ENCODE data around the gene RSPO3. TPM values are rescaled to one million over a fixed set of nuclear protein-coding genes. Genes with fewer than 3 reads are reported as not detected.

Gene RSPO3
- total and polyA plus RNA-seq, 2 donors (not counting 1 experiment from before 2014, with no cell fraction given): 0.85 to 12.4 TPM

DNA sequence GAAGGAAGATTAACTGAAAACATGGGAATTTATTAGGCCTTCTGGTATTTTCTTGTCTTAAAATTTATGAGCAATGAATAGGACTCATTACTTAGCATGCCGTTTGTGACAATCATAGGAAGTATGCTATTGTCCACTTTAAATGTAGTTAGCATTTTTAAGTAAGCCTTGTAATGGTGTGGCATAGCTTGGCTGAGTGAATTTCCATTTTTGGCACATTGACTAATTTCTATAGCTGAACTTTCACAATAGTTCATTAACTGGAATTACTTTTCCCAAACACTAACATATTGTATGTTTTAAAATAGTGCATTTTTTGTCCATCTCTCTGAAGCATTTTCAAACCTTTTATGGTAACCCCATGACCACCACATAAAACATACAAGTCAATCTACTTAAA, 15.7 kb downstream of the RSPO3 start:
- Histone ChIP-seq H3K27ac (ENCODE audit: insufficient read depth, low read length) (no peak overlapping the region), H3K27me3 (ENCODE audit: control insufficient read depth, insufficient read depth, low read length) (peaks cover 2% of the 10 kb centered on the region), H3K9ac (ENCODE audit: insufficient read depth, low read length) (no peak overlapping the region), H3K4me3 (replicated peaks in 1 of 4; ENCODE audit: control extremely low read depth in 1 of 4, insufficient read depth in 1 of 4, low read depth in 3 of 4, low read length in 4 of 4) (no peak overlapping the region), H3K36me3 (ENCODE audit: control insufficient read depth, insufficient read depth, low read length) (no peaks in the 10 kb centered on the region), H2AFZ (ENCODE audit: low read length) (no peak overlapping the region), H3K4me2 (ENCODE audit: extremely low read depth, insufficient read depth, low read length) (no peak overlapping the region), H3K4me1 (ENCODE audit: control insufficient read depth, extremely low read depth, insufficient read depth, low read length) (no peaks in the 10 kb centered on the region), H3K9me3 (ENCODE audit: control insufficient read depth, insufficient read depth, low read depth, low read length) (no peaks in the 10 kb centered on the region), H3K79me2 (ENCODE audit: control insufficient read depth, insufficient read depth, low read length) (no peaks in the 10 kb centered on the region), H4K20me1 (ENCODE audit: control insufficient read depth, extremely low read depth, insufficient read depth, low read length) (no peaks in the 10 kb centered on the region)
- TF ChIP-seq, protein P1, sequence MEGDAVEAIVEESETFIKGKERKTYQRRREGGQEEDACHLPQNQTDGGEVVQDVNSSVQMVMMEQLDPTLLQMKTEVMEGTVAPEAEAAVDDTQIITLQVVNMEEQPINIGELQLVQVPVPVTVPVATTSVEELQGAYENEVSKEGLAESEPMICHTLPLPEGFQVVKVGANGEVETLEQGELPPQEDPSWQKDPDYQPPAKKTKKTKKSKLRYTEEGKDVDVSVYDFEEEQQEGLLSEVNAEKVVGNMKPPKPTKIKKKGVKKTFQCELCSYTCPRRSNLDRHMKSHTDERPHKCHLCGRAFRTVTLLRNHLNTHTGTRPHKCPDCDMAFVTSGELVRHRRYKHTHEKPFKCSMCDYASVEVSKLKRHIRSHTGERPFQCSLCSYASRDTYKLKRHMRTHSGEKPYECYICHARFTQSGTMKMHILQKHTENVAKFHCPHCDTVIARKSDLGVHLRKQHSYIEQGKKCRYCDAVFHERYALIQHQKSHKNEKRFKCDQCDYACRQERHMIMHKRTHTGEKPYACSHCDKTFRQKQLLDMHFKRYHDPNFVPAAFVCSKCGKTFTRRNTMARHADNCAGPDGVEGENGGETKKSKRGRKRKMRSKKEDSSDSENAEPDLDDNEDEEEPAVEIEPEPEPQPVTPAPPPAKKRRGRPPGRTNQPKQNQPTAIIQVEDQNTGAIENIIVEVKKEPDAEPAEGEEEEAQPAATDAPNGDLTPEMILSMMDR (conservative IDR thresholded peaks at IDR 0.05 in 1 of 2, IDR thresholded peaks at IDR 0.05 in 1 of 2; ENCODE audit: low read depth in 1 of 2, low read length in 2 of 2): no peak
- TF ChIP-seq EZH2 (IDR thresholded peaks at IDR 0.05; ENCODE audit: low read length, missing control alignments): no peak
- DNase-seq (ENCODE audit: low read depth in 2 of 2): no peak

DNA sequence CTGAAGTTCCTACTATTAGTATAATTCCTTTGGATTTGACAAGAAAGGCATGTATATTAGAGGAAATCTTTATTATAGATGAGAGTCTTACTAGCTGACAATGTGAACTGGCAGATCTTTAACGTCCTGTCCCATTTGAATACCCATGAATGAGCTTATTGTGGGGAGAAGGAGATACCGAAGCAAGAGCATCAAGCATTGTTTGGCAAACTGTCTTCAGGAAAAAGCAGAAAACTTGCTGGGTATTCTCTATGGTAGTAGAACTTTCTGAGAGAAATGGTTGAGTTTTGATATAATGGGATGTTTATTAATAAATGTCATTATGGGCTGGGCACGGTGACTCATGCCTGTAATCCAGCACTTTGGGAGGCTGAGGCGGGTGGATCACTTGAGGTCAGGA, 18.3 kb downstream of the RSPO3 start:
- TF ChIP-seq, protein P1 (conservative IDR thresholded peaks at IDR 0.05 in 1 of 2, IDR thresholded peaks at IDR 0.05 in 1 of 2; ENCODE audit: low read depth in 1 of 2, low read length in 2 of 2): no peak
- no peak for TF ChIP-seq EZH2 (IDR thresholded peaks at IDR 0.05; ENCODE audit: low read length, missing control alignments)
- H3K4me3 ChIP-seq (replicated peaks in 1 of 4; ENCODE audit: control extremely low read depth in 1 of 4, insufficient read depth in 1 of 4, low read depth in 3 of 4, low read length in 4 of 4): no peak overlapping the region
- no peak for DNase-seq (ENCODE audit: low read depth in 2 of 2)
- no peaks in the 10 kb centered on the region for H4K20me1 ChIP-seq (ENCODE audit: control insufficient read depth, extremely low read depth, insufficient read depth, low read length)
- no peaks in the 10 kb centered on the region for H3K4me1 ChIP-seq (ENCODE audit: control insufficient read depth, extremely low read depth, insufficient read depth, low read length)
- H3K9me3 ChIP-seq (ENCODE audit: control insufficient read depth, insufficient read depth, low read depth, low read length): no peaks in the 10 kb centered on the region
- no peak overlapping the region for H3K9ac ChIP-seq (ENCODE audit: insufficient read depth, low read length)
- H3K36me3 ChIP-seq (ENCODE audit: control insufficient read depth, insufficient read depth, low read length): no peaks in the 10 kb centered on the region
- H3K27me3 ChIP-seq (ENCODE audit: control insufficient read depth, insufficient read depth, low read length): no peaks in the 10 kb centered on the region
- no peak overlapping the region for H3K27ac ChIP-seq (ENCODE audit: insufficient read depth, low read length)
- no peak overlapping the region for H3K4me2 ChIP-seq (ENCODE audit: extremely low read depth, insufficient read depth, low read length)
- H2AFZ ChIP-seq (ENCODE audit: low read length): no peak overlapping the region
- no peaks in the 10 kb centered on the region for H3K79me2 ChIP-seq (ENCODE audit: control insufficient read depth, insufficient read depth, low read length)

DNA sequence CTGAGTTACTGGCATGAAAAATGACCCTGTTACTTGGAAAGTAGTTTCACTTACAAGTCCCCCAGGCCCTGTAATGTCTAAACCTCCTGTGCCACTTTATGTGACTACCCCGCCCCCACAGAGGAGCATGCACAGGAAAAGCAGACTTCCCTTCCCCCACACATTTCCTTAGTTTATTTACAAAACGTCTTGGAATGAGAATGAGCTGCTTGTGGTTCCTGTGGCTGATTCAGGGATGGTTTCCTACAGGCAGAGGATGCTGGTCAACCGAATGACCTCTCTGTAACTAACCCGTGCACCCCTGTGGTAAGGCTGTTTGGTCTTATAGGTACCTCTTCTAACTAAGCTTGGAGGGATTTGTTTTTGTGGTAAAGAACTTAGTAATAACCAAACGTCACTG, 28.5 kb downstream of the RSPO3 start:
- DNase-seq (ENCODE audit: low read depth in 2 of 2): peak; percentile 88 to 99

More for the DNA sequence above, 28.5 kb downstream of the RSPO3 start:
- no peak overlapping the region for H3K4me2 ChIP-seq (ENCODE audit: extremely low read depth, insufficient read depth, low read length)
- H2AFZ ChIP-seq (ENCODE audit: low read length): no peak overlapping the region
- no peaks in the 10 kb centered on the region for H3K4me1 ChIP-seq (ENCODE audit: control insufficient read depth, extremely low read depth, insufficient read depth, low read length)
- no peaks in the 10 kb centered on the region for H4K20me1 ChIP-seq (ENCODE audit: control insufficient read depth, extremely low read depth, insufficient read depth, low read length)
- H3K9ac ChIP-seq (ENCODE audit: insufficient read depth, low read length): no peak overlapping the region
- H3K27ac ChIP-seq (ENCODE audit: insufficient read depth, low read length): no peak overlapping the region
- no peak for TF ChIP-seq EZH2 (IDR thresholded peaks at IDR 0.05; ENCODE audit: low read length, missing control alignments)
- TF ChIP-seq, protein P1 (conservative IDR thresholded peaks at IDR 0.05 in 1 of 2, IDR thresholded peaks at IDR 0.05 in 1 of 2; ENCODE audit: low read depth in 1 of 2, low read length in 2 of 2): no peak
- H3K79me2 ChIP-seq (ENCODE audit: control insufficient read depth, insufficient read depth, low read length): no peaks in the 10 kb centered on the region
- H3K27me3 ChIP-seq (ENCODE audit: control insufficient read depth, insufficient read depth, low read length): no peaks in the 10 kb centered on the region
- no peaks in the 10 kb centered on the region for H3K36me3 ChIP-seq (ENCODE audit: control insufficient read depth, insufficient read depth, low read length)
- no peak overlapping the region for H3K4me3 ChIP-seq (replicated peaks in 1 of 4; ENCODE audit: control extremely low read depth in 1 of 4, insufficient read depth in 1 of 4, low read depth in 3 of 4, low read length in 4 of 4)
- H3K9me3 ChIP-seq (ENCODE audit: control insufficient read depth, insufficient read depth, low read depth, low read length): no peaks in the 10 kb centered on the region
